22Rv1 (cell line): ENCODE measurements around the gene MTA1.

Source experiments
- CTCF ChIP-seq: fragments of 450-650 bp; IDR thresholded peaks from 2 replicates; pipeline ENCODE4 v1.5.1; 2017; ENCODE audit warnings: mild to moderate bottlenecking
- ZFX ChIP-seq: fragments of 450-650 bp; IDR thresholded peaks from 2 replicates; pipeline ENCODE4 v1.6.1; 2017; ENCODE audit warnings: antibody characterized with exemption, borderline replicate concordance

- TF ChIP-seq CTCF (no peak), ZFX (no peak)
Measured at GRCh38 chr14:105416671-105417070, 3.0 kb upstream of the MTA1 start.
